Sigmoid colon (tissue), 7 donors: ENCODE data around the gene GYPC. TPM values are rescaled to one million over a fixed set of nuclear protein-coding genes. Genes with fewer than 3 reads are reported as not detected.
"Not testable (repeated sequence)": the region's sequence is repeated elsewhere in the genome, so short reads cannot be mapped to it uniquely, and the experiment has no call there.

Source experiments
- DNase-seq: peaks from one replicate; pipeline ENCODE4 v3.0.0-alpha.2; 2019
- H3K27ac ChIP-seq, 4 donors: fragments of 200-600 bp; sonication (generic); one replicate each; pipeline ENCODE4 v1.5.1; 2016 to 2019; ENCODE audit warnings: mild to moderate bottlenecking in 1 of 4
- H3K27me3 ChIP-seq, 3 donors: fragments of 200-600 bp; sonication (generic); one replicate each; pipeline ENCODE4 v1.5.1; 2019; ENCODE audit warnings: mild to moderate bottlenecking in 1 of 3
- H3K36me3 ChIP-seq, 4 donors: fragments of 200-600 bp; sonication (generic); one replicate each; pipeline ENCODE4 v1.5.1; 2016 to 2019
- H3K4me1 ChIP-seq, 4 donors: fragments of 200-600 bp; sonication (generic); one replicate each; pipeline ENCODE4 v1.5.1; 2017 to 2019
- H3K4me3 ChIP-seq, 4 donors: fragments of 200-600 bp; sonication (generic); one replicate each; pipeline ENCODE4 v1.5.1; 2017 to 2019; ENCODE audit warnings: mild to moderate bottlenecking in 2 of 4, moderate library complexity in 1 of 4
- H3K9me3 ChIP-seq, 4 donors: fragments of 200-600 bp in 3 of 4; sonication (generic) in 3 of 4; one replicate each; pipeline versions ENCODE4 v1.5.1 to v1.6.1; 2013 to 2019
- CTCF ChIP-seq, 4 experiments: fragments of 450-650 bp in 3 of 4; fragments of 200-600 bp in 1 of 4; IDR thresholded peaks; one replicate each; pipeline ENCODE4 v1.5.1; 2016 to 2019; ENCODE audit warnings: antibody characterized with exemption in 4 of 4, mild to moderate bottlenecking in 3 of 4, moderate library complexity in 2 of 4
- EP300 ChIP-seq, 4 donors: sonication (generic); formaldehyde crosslinking; IDR thresholded peaks; one replicate each; pipeline ENCODE4 v1.6.1; 2017; ENCODE audit warnings: antibody characterized with exemption in 4 of 4
- POLR2A ChIP-seq, 2 donors: fragments of 450-650 bp; IDR thresholded peaks; one replicate each; pipeline ENCODE4 v1.6.1; 2016; ENCODE audit warnings: antibody characterized with exemption in 2 of 2, mild to moderate bottlenecking in 2 of 2, moderate library complexity in 2 of 2
- POLR2AphosphoS5 ChIP-seq, 4 donors: sonication (generic); formaldehyde crosslinking; IDR thresholded peaks; one replicate each; pipeline ENCODE4 v1.6.1; 2017; ENCODE audit warnings: antibody characterized with exemption in 4 of 4
- WGBS, 2 donors: extraction: QIAGEN DNeasy Blood & Tissue Kit; methylation state at CpG; one replicate each; pipeline ENCODE4 v1.1.7; 2013; 5-methylcytosine and 5-hydroxymethylcytosine counted together
- intact Hi-C: fragments of 100-400 bp; cut with DNase I; formaldehyde crosslinking; loops from one replicate; pipeline ENCODE4 v1.15.1; 2023
- polyA plus RNA-seq, 3 donors: library from polyadenylated mRNA; stranded (reverse); fragments of 200-250 nt; gene quantifications; one replicate each; pipeline ENCODE4 v1.2.3, GENCODE V29; 2013
- total RNA-seq, 4 donors: library from RNA; depleted of rRNA; stranded (reverse); fragments of >200 nt; gene quantifications; one replicate each; pipeline ENCODE4 v1.1.0, GENCODE V29; 2016
- donor health status: healthy with polysubstance abuse.
- donor health status: Bipolar disorder and iron deficiency.
- donor health status: healthy.

The GYPC gene
- total and polyA plus RNA-seq, 7 donors, result 18.0 to 123 (median 93.7) TPM

GRCh38 chr2:126687503-126687902 lies 31.5 kb downstream of the GYPC start:
- intact Hi-C loops, result no loop called here
- Histone ChIP-seq H3K27me3 (no peaks in the 10 kb centered on the region), H3K9me3 (no peaks in the 10 kb centered on the region), H3K27ac (no peak overlapping the region), H3K4me1 (peaks cover 0 to 9% (median 0%) of the 10 kb centered on the region in 4 donors), H3K36me3 (peaks cover 0 to 28% (median 11%) of the 10 kb centered on the region in 4 donors), H3K4me3 (no peak overlapping the region)
- WGBS, 2 donors, result 74 to 92% methylated on average over 2 of the region's 2 CpGs
- no peak for DNase-seq
- TF ChIP-seq EP300 (IDR thresholded peaks at IDR 0.05), result no peak
- no peak for TF ChIP-seq POLR2AphosphoS5 (IDR thresholded peaks at IDR 0.05)
- no peak for TF ChIP-seq CTCF (IDR thresholded peaks at IDR 0.05)
- no peak for TF ChIP-seq POLR2A (IDR thresholded peaks at IDR 0.05)

GRCh38 chr2:126688594-126688993 lies 32.6 kb downstream of the GYPC start:
- H3K9me3 ChIP-seq, H3K27me3 ChIP-seq, intact Hi-C loops, H3K27ac ChIP-seq, H3K4me1 ChIP-seq, H3K4me3 ChIP-seq, DNase-seq: not testable (repeated sequence)
- WGBS, 2 donors, result 71 to 84% methylated on average over 2 of the region's 2 CpGs
- H3K36me3 ChIP-seq, result peaks cover 2 to 25% (median 13%) of the 10 kb centered on the region in 4 donors

GRCh38 chr2:126692241-126692640 lies 36.3 kb downstream of the GYPC start:
- H3K27ac ChIP-seq, intact Hi-C loops, DNase-seq, H3K4me3 ChIP-seq, H3K9me3 ChIP-seq, H3K27me3 ChIP-seq, H3K4me1 ChIP-seq: not testable (repeated sequence)
- H3K36me3 ChIP-seq, result peaks cover 17 to 42% (median 26%) of the 10 kb centered on the region in 4 donors
- 38 to 54% methylated on average over 1 of the region's 1 CpG for WGBS, 2 donors

GRCh38 chr2:126692934-126693592 lies 37.1 kb downstream of the GYPC start:
- intact Hi-C loops, H3K4me3 ChIP-seq, DNase-seq, H3K27ac ChIP-seq, H3K4me1 ChIP-seq, H3K9me3 ChIP-seq, H3K27me3 ChIP-seq: not testable (repeated sequence)
- 85 to 91% methylated on average over 3 of the region's 3 CpGs for WGBS, 2 donors
- peaks cover 17 to 50% (median 31%) of the 10 kb centered on the region in 4 donors for H3K36me3 ChIP-seq

GRCh38 chr2:126696644-126697520 lies 40.9 kb downstream of the GYPC start:
- peaks cover 0 to 26% (median 20%) of the 10 kb centered on the region in 4 donors for H3K4me1 ChIP-seq
- H3K4me3 ChIP-seq, result no peak overlapping the region
- TF ChIP-seq POLR2AphosphoS5 (IDR thresholded peaks at IDR 0.05) (no peak), EP300 (IDR thresholded peaks at IDR 0.05) (no peak), POLR2A (IDR thresholded peaks at IDR 0.05) (no peak), CTCF (IDR thresholded peaks at IDR 0.05) (no peak)
- H3K27ac ChIP-seq, result no peak overlapping the region
- intact Hi-C loops, result no loop called here
- 76 to 86% methylated on average over 15 of the region's 15 CpGs for WGBS, 2 donors
- DNase-seq, result no peak
- no peaks in the 10 kb centered on the region for H3K9me3 ChIP-seq
- peaks cover 17 to 50% (median 31%) of the 10 kb centered on the region in 4 donors for H3K36me3 ChIP-seq
- H3K27me3 ChIP-seq, result no peaks in the 10 kb centered on the region

GRCh38 chr2:126698376-126698775 lies 42.4 kb downstream of the GYPC start:
- H3K27me3 ChIP-seq, result no peaks in the 10 kb centered on the region
- peaks cover 0 to 26% (median 20%) of the 10 kb centered on the region in 4 donors for H3K4me1 ChIP-seq
- H3K4me3 ChIP-seq, result no peak overlapping the region
- no peaks in the 10 kb centered on the region for H3K9me3 ChIP-seq
- 51 to 54% methylated on average over 2 of the region's 2 CpGs for WGBS, 2 donors
- intact Hi-C loops, result no loop called here
- DNase-seq, result no peak
- TF ChIP-seq POLR2AphosphoS5 (IDR thresholded peaks at IDR 0.05) (no peak), CTCF (IDR thresholded peaks at IDR 0.05) (no peak), EP300 (IDR thresholded peaks at IDR 0.05) (no peak), POLR2A (IDR thresholded peaks at IDR 0.05) (no peak)
- H3K36me3 ChIP-seq, result peaks cover 16 to 48% (median 28%) of the 10 kb centered on the region in 4 donors
- no peak overlapping the region for H3K27ac ChIP-seq
